Panc1 (cell line): ENCODE data around the gene INPP5F. TPM values are rescaled to one million over a fixed set of nuclear protein-coding genes. Genes with fewer than 3 reads are reported as not detected.

Experiments used
- ATAC-seq: fragments of 200-7000 bp; cut with Tn5 transposase; 2 replicates; pipeline ENCODE4 v1.9.1; 2020; ENCODE audit warnings: mild to moderate bottlenecking, moderate library complexity
- BruUV-seq: library from RNA; stranded (reverse); fragments of 400-500 nt; replicated peaks from 2 replicates; lab custom pipeline; 2021; lab: Mats Ljungman, UMichigan
- CTCF ChIA-PET: fragments of 300-600 bp; sonication (Branson Sonifier 250); formaldehyde crosslinking; loops from one replicate; lab custom pipeline; 2022; ENCODE audit warnings: antibody characterized with exemption; lab: Charles Lee
- POLR2A ChIA-PET: fragments of 300-600 bp; sonication (Branson Sonifier 250); formaldehyde crosslinking; loops from one replicate; lab custom pipeline; 2022; ENCODE audit warnings: antibody characterized with exemption; lab: Charles Lee
- DNase-seq: peaks from one replicate; pipeline ENCODE4 v3.0.0-alpha.2; 2010; ENCODE audit warnings: low read depth, low spot score
- H3K27ac ChIP-seq: 2 replicates; pipeline ENCODE4 v1.5.1; 2011; ENCODE audit warnings: mild to moderate bottlenecking, low read length, inconsistent platforms
- H3K27me3 ChIP-seq: fragments of 200-500 bp; sonication (Bioruptor generic); 2 replicates; pipeline ENCODE4 v1.6.0; 2014; ENCODE audit warnings: low read length, inconsistent platforms; ENCODE audit not compliant: control insufficient read depth, insufficient read depth
- H3K36me3 ChIP-seq: fragments of 200-500 bp; sonication (Bioruptor generic); 2 replicates; pipeline ENCODE4 v1.5.1; 2014; ENCODE audit warnings: inconsistent platforms, mild to moderate bottlenecking, low read length, moderate library complexity; ENCODE audit not compliant: control insufficient read depth, insufficient read depth
- H3K4me1 ChIP-seq: 2 replicates; pipeline ENCODE4 v1.5.1; 2011; ENCODE audit warnings: inconsistent platforms, mild to moderate bottlenecking, low read length, moderate library complexity; ENCODE audit not compliant: control insufficient read depth, insufficient read depth
- H3K4me3 ChIP-seq, 2 experiments: 2 replicates each; pipeline ENCODE4 v1.5.1; 2011 to 2012; ENCODE audit warnings: low read depth in 2 of 2, low read length in 2 of 2, mild to moderate bottlenecking in 2 of 2, inconsistent platforms in 1 of 2, moderate library complexity in 1 of 2
- H3K9me3 ChIP-seq: fragments of 200-500 bp; sonication (Bioruptor generic); 2 replicates; pipeline ENCODE4 v1.5.1; 2014; ENCODE audit warnings: low read depth, mild to moderate bottlenecking, inconsistent platforms, low read length, moderate library complexity; ENCODE audit not compliant: control insufficient read depth, insufficient read depth
- POLR2AphosphoS5 ChIP-seq: IDR thresholded peaks from 2 replicates; pipeline ENCODE4 v1.6.1; 2012; ENCODE audit warnings: mild to moderate bottlenecking, low read depth, low read length, moderate library complexity
- SIN3A ChIP-seq: IDR thresholded peaks from 2 replicates; pipeline ENCODE4 v1.6.1; 2012; ENCODE audit warnings: low read depth, mild to moderate bottlenecking, low read length, moderate library complexity, borderline replicate concordance; ENCODE audit not compliant: insufficient read depth
- TCF7L2 ChIP-seq: IDR thresholded peaks from 2 replicates; pipeline ENCODE4 v1.6.1; 2011; ENCODE audit warnings: mild to moderate bottlenecking, low read depth, low read length, inconsistent platforms
- in situ Hi-C: cut with HindIII; loops from 2 replicates; pipeline ENCODE4 v1.10.0; 2016; ENCODE audit warnings: low sequenced_read_pairs, low pct_unique_long_range_greater_than_20kb
- intact Hi-C: fragments of 100-400 bp; cut with micrococcal nuclease; formaldehyde crosslinking; loops from one replicate; pipeline ENCODE4 v1.10.0; 2022; ENCODE audit not compliant: unreplicated experiment
- total RNA-seq: library from RNA; stranded (reverse); gene quantifications from one replicate; pipeline ENCODE4 v1.2.1, GENCODE V29; 2021; ENCODE audit not compliant: unreplicated experiment
- TF ChIP-seq, protein P1 (sequence below), 2 experiments: IDR thresholded peaks; 2 replicates each; pipeline ENCODE4 v1.6.1; 2011 to 2012; ENCODE audit warnings: low read depth in 2 of 2, control low read depth in 1 of 2, low read length in 1 of 2, mild to moderate bottlenecking in 1 of 2, moderate library complexity in 1 of 2; ENCODE audit not compliant: insufficient read depth in 1 of 2
- TF ChIP-seq, protein P2 (sequence below): fragments of 450-650 bp; IDR thresholded peaks from 2 replicates; pipeline ENCODE4 v1.5.1; 2017; ENCODE audit warnings: mild to moderate bottlenecking

The INPP5F gene
- total RNA-seq, 1 experiment from 2014 or later: 26.7 TPM

DNA sequence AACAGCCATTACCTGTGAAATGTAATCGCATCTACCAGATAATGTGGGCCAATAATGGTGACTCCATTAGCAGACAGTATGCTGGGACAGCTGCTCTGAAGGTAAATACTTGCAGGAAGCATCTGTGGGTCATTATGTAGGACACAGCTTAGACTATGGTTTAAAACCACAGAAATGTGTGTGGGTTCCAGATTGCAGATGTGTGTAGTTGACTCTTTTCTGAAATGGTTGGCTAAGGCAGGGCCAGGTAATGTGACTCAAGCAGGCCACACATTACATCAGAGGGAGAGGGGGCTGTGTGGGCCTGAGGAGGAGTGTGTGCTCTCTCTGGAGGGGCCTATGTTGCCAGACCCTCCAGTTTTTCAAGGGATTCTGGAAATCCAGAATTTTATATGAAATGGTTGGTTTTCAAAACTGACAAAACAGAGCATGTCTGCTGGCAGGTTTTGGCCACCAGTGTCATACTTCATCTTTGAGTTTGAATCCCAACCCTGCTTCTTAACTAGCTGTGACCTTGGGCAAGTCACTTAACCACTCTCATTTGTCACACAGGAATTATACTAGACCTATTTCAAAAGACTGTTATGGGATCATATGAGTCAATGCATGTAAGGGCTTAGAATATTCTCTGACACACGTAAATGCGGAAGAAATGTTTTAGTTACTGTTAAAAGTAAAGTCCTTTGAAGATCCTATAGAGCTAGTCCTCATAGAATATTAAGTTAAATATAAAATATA is 82.3 kb downstream of the INPP5F start:
- Histone ChIP-seq H3K27ac (no peak overlapping the region), H3K9me3 (no peaks in the 10 kb centered on the region), H3K27me3 (no peaks in the 10 kb centered on the region), H3K36me3 (no peaks in the 10 kb centered on the region), H3K4me3 (no peak overlapping the region), H3K4me1 (no peaks in the 10 kb centered on the region)
- TF ChIP-seq, protein P1, sequence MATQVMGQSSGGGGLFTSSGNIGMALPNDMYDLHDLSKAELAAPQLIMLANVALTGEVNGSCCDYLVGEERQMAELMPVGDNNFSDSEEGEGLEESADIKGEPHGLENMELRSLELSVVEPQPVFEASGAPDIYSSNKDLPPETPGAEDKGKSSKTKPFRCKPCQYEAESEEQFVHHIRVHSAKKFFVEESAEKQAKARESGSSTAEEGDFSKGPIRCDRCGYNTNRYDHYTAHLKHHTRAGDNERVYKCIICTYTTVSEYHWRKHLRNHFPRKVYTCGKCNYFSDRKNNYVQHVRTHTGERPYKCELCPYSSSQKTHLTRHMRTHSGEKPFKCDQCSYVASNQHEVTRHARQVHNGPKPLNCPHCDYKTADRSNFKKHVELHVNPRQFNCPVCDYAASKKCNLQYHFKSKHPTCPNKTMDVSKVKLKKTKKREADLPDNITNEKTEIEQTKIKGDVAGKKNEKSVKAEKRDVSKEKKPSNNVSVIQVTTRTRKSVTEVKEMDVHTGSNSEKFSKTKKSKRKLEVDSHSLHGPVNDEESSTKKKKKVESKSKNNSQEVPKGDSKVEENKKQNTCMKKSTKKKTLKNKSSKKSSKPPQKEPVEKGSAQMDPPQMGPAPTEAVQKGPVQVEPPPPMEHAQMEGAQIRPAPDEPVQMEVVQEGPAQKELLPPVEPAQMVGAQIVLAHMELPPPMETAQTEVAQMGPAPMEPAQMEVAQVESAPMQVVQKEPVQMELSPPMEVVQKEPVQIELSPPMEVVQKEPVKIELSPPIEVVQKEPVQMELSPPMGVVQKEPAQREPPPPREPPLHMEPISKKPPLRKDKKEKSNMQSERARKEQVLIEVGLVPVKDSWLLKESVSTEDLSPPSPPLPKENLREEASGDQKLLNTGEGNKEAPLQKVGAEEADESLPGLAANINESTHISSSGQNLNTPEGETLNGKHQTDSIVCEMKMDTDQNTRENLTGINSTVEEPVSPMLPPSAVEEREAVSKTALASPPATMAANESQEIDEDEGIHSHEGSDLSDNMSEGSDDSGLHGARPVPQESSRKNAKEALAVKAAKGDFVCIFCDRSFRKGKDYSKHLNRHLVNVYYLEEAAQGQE (IDR thresholded peaks at IDR 0.05; ENCODE audit: insufficient read depth in 1 of 2, low read depth in 2 of 2, low read length in 1 of 2): no peak
- DNase-seq (no peak), ATAC-seq (no peak)
- no TSS peak for BruUV-seq
- intact Hi-C loops: no loop called here
- POLR2A ChIA-PET: no interaction called here
- in situ Hi-C loops: no loop called here
- CTCF ChIA-PET: no interaction called here

DNA sequence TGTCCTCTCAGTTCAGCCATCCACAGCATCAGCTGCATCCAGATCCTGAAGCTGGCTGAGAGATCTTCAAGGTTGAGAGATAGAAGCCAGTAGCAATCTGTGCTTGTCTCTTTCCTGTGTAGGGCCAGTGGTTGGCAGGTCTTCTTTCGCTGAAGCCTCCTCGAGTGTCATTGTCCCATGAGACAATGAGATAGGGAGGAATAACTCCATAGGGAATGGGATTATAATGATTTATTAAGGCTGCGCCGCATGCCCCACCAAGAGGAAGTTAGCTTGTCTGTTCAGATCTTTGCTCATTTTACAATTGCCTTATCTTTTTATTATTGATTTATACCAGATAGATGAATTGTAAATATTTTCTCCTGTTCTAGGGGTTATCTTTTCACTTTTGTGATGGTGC is 85.3 kb downstream of the INPP5F start:
- TF ChIP-seq, protein P2, sequence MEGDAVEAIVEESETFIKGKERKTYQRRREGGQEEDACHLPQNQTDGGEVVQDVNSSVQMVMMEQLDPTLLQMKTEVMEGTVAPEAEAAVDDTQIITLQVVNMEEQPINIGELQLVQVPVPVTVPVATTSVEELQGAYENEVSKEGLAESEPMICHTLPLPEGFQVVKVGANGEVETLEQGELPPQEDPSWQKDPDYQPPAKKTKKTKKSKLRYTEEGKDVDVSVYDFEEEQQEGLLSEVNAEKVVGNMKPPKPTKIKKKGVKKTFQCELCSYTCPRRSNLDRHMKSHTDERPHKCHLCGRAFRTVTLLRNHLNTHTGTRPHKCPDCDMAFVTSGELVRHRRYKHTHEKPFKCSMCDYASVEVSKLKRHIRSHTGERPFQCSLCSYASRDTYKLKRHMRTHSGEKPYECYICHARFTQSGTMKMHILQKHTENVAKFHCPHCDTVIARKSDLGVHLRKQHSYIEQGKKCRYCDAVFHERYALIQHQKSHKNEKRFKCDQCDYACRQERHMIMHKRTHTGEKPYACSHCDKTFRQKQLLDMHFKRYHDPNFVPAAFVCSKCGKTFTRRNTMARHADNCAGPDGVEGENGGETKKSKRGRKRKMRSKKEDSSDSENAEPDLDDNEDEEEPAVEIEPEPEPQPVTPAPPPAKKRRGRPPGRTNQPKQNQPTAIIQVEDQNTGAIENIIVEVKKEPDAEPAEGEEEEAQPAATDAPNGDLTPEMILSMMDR: no peak
- TF ChIP-seq SIN3A (no peak), POLR2AphosphoS5 (no peak), TCF7L2 (no peak)
- TF ChIP-seq, protein P1 (IDR thresholded peaks at IDR 0.05; ENCODE audit: insufficient read depth in 1 of 2, low read depth in 2 of 2, low read length in 1 of 2): no peak
- Histone ChIP-seq H3K4me1 (no peaks in the 10 kb centered on the region), H3K27me3 (no peaks in the 10 kb centered on the region), H3K4me3 (no peak overlapping the region), H3K27ac (no peak overlapping the region), H3K9me3 (no peaks in the 10 kb centered on the region), H3K36me3 (no peaks in the 10 kb centered on the region)
- POLR2A ChIA-PET: no interaction called here
- no TSS peak for BruUV-seq
- ATAC-seq: no peak
- intact Hi-C loops: no loop called here
- in situ Hi-C loops: no loop called here
- CTCF ChIA-PET: no interaction called here
- no peak for DNase-seq
